HL-60 (cell line): ENCODE measurements around the gene GALNT12.

Experiments
- GABPA ChIP-seq: IDR thresholded peaks from 2 replicates; pipeline ENCODE4 v1.6.1; 2012; ENCODE audit warnings: low read depth
- POLR2AphosphoS5 ChIP-seq: IDR thresholded peaks from 2 replicates; pipeline ENCODE4 v1.6.1; 2012; ENCODE audit warnings: low read depth
- SPI1 ChIP-seq: IDR thresholded peaks from 2 replicates; pipeline ENCODE4 v1.6.1; 2012; ENCODE audit warnings: low read depth, mild to moderate bottlenecking, borderline replicate concordance
- TF ChIP-seq, protein P1 (sequence below): IDR thresholded peaks from one replicate; pipeline ENCODE4 v1.5.1; 2011; ENCODE audit warnings: low read length, control low read depth, inconsistent platforms; ENCODE audit not compliant: insufficient read depth
- TF ChIP-seq, protein P2 (sequence below): IDR thresholded peaks from 2 replicates; pipeline ENCODE4 v1.6.1; 2012; ENCODE audit warnings: low read depth; ENCODE audit not compliant: insufficient replicate concordance

DNA sequence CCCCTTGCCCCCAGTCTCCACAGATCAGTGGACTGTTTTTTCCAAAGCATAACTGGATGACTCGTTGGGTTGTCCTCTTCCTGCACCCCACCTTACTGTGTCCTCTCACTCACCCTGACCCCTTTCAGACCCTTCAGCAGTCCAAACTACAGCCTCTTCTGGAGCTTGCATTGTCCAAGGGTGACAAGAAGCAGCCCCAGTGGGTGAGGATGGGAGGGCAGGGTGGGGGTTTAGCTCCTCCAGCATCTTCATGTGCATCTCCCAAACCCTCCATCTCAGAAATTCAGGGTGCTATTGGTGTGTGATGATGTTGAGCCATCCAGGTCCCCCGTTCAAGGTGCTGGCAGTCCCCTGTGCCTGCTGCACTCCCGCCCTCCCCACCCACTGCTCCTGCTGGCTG is 73.9 kb downstream of the GALNT12 start:
- TF ChIP-seq, protein P1, sequence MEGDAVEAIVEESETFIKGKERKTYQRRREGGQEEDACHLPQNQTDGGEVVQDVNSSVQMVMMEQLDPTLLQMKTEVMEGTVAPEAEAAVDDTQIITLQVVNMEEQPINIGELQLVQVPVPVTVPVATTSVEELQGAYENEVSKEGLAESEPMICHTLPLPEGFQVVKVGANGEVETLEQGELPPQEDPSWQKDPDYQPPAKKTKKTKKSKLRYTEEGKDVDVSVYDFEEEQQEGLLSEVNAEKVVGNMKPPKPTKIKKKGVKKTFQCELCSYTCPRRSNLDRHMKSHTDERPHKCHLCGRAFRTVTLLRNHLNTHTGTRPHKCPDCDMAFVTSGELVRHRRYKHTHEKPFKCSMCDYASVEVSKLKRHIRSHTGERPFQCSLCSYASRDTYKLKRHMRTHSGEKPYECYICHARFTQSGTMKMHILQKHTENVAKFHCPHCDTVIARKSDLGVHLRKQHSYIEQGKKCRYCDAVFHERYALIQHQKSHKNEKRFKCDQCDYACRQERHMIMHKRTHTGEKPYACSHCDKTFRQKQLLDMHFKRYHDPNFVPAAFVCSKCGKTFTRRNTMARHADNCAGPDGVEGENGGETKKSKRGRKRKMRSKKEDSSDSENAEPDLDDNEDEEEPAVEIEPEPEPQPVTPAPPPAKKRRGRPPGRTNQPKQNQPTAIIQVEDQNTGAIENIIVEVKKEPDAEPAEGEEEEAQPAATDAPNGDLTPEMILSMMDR: no peak
- TF ChIP-seq POLR2AphosphoS5 (no peak), SPI1 (no peak), GABPA (no peak)
- TF ChIP-seq, protein P2, sequence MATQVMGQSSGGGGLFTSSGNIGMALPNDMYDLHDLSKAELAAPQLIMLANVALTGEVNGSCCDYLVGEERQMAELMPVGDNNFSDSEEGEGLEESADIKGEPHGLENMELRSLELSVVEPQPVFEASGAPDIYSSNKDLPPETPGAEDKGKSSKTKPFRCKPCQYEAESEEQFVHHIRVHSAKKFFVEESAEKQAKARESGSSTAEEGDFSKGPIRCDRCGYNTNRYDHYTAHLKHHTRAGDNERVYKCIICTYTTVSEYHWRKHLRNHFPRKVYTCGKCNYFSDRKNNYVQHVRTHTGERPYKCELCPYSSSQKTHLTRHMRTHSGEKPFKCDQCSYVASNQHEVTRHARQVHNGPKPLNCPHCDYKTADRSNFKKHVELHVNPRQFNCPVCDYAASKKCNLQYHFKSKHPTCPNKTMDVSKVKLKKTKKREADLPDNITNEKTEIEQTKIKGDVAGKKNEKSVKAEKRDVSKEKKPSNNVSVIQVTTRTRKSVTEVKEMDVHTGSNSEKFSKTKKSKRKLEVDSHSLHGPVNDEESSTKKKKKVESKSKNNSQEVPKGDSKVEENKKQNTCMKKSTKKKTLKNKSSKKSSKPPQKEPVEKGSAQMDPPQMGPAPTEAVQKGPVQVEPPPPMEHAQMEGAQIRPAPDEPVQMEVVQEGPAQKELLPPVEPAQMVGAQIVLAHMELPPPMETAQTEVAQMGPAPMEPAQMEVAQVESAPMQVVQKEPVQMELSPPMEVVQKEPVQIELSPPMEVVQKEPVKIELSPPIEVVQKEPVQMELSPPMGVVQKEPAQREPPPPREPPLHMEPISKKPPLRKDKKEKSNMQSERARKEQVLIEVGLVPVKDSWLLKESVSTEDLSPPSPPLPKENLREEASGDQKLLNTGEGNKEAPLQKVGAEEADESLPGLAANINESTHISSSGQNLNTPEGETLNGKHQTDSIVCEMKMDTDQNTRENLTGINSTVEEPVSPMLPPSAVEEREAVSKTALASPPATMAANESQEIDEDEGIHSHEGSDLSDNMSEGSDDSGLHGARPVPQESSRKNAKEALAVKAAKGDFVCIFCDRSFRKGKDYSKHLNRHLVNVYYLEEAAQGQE: no peak
